Measurements from ENCODE around the gene PPP1R1A.
A peak's percentile ranks its signal among the peaks of the same experiment; 100 is the strongest.

Gene PPP1R1A

DNA sequence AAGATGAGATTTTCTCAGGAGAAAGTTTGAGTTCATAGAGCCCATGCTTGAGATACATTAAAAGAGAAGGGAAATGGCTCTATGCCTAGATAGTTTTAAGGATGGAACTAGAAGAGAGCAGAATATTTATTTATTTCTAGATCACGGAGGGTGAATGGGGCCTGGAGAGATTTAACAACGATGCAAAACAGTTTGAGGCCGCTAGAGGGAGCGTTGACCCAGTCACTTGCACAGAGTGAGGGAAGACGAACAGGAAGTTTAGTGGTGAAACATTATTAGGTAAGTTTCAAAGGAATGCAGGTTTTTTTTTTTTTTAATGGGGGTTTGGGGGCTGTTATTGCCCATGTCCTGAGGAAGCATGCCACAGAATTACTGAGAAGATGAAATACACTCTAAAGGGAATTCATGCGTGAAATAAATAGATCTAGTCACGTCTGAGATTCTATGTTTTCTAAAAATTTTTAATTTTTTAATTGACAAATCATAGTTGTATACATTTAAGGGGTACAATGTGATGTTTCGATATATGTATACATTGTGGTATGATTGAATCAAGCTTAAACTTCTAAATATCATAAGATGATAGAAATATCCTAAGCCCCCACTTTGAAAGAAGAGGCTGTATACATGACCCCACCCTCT is 14.8 kb upstream of the PPP1R1A start:
- DNase-seq (ENCODE audit: low read depth), result peak; percentile 22

DNA sequence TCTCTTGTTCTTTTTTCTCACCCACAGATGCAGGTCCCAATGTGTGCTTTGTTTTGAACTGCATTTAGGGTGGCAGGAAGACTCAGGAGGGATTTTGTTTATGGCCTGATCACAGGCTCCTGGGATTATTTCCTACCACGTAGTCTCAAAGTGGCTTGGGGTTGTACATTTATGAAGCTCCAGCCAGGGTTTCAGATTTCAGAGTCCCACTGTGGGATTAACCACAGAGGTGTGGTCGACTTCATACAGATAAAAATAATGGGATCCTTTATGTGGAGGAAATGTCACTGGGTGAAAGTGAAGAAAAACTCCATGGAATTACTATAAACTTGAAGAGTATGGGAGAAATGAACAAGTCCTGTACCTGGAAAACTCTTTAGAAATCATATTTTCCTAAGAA is 14.2 kb upstream of the PPP1R1A start:
- no peak for DNase-seq (ENCODE audit: low read depth)

DNA sequence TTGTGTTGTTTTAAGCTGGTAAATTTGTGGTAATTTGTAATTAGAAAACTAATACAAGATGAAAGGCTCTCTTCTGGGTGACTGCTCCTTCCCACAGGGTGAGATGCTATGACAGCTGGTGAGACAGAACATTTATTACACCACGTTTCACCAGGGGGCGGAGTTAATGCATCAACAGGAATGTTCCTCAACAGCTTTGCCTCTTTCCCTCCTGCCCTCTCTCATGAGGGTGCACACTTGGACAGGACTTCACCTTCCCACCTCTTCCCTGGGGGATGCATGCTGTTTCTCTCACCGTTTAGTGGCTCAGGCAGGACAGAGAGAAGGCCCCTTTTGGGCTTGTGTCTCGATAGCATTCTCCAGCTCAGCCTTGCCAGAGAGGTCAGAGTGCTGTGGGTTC is 13.4 kb upstream of the PPP1R1A start:
- DNase-seq (ENCODE audit: low read depth), result no peak

DNA sequence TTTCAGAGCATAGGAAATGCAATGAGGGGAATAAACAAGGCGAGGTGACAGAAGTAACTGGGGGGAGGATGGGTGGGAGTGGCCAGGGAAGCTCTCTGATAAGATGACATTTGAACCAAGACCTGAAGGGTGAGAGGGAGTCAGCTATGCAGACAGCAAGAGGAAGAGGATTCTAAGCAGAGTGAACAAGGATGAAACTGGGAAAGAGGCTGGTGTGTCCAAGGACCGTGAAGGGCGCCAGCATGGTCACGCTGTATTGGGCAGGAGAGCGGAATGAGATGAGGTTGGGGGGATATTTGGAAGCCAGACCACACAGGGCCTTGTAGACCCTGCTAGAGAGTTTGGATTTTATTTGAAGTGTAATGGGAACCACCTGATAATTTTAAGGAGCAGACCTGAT is 10.5 kb upstream of the PPP1R1A start:
- DNase-seq (ENCODE audit: low read depth), result no peak

DNA sequence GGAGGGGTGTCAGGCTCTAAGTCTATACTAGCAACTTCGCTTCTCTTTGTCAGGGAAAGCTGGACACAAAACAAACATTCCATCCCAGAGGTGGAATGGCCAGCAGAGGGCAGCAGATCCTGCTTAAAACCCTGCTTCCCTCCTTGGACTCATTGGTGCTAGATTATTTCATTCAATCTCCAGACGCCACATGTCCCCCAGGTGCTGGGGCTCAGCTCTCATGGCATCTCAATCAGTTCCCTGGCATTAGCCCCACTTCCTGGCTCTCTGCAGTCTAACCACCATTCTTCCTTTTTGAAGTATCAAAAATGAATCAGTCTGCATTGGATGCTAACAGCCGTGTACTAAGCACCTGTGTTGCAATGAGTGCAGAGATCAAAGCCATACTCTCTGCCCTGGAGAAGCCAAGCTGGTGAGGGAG is 8.1 kb upstream of the PPP1R1A start:
- DNase-seq (ENCODE audit: low read depth), result no peak

DNA sequence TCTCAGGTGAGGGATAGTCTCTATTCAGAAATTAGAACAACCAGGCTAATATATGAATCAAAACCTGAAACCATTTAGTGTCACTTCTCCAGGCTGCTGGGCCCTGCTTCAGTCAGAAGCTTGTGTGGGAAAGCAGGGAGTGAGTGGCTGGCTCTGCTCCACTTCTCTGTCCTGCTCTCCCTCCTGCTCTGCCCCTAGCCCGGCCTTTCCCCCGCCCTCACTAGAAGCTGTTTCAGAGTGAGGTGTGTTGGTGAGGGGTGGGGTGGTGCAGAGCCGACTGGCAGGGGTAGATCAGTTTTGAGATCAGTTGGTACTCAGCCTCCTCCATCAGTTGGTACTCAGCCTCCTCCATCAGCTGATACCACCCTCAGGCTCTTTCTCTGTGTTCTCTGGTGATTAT is 7.0 kb upstream of the PPP1R1A start:
- no peak for DNase-seq (ENCODE audit: low read depth)

DNA sequence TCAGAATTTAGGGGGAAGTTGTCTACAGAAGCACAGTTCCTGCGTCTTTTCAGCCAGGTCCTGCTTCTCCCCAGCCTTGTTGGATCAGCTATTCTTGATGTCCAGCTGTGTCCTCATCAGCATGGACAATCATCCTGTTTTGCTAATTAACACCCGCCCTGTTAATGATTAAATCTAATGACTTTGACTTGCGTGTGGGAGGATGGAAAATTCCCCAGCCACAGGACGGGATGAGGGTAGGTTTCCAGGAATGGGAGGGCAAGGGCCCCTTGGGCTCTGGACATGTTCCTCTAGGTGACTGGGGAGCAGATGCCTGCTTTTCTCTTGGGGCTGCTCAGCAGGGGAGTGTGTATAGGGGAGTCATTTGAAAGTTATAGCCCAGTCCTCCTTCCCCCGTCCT is 5.3 kb upstream of the PPP1R1A start:
- no peak for DNase-seq (ENCODE audit: low read depth)

DNA sequence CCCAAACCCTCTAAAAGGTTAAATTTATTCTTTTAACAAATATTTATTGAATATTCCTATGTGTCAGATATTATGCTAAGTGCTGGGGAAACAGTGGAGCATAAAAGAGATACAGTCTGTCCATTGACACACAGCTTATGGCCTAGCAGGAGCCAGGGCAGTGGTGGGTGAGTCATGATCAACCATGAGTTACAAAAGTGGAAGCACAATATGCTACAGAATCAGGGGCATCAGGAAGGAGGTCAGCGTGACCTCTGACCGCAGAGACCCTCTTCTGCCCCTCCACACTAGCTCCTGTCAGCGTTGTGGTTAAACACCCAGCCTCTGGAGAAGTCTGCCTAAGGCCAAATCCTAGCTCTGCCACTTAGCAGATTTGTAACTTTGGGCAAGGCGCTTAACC is 4.7 kb upstream of the PPP1R1A start:
- no peak for DNase-seq (ENCODE audit: low read depth)

DNA sequence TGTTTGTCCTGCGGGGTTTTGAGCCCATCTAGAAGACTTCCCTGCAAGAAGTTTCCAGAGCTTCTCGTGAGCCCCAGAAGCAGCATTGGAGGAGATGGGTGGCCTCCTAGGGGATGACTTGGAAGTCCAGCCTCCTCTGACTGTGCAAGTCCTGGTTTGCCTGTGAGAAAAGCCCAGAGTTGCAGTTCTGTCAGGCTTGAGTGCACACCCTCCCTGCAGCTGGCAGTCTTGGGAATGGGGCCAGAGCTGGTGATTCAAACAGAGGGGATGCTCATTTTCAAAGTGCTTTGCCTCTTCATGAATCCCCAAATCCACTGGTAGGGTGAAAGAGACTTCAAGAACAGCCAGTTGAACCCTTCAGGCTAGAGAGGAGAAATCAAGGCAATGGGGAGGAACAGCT is 3.9 kb upstream of the PPP1R1A start:
- no peak for DNase-seq (ENCODE audit: low read depth)

DNA sequence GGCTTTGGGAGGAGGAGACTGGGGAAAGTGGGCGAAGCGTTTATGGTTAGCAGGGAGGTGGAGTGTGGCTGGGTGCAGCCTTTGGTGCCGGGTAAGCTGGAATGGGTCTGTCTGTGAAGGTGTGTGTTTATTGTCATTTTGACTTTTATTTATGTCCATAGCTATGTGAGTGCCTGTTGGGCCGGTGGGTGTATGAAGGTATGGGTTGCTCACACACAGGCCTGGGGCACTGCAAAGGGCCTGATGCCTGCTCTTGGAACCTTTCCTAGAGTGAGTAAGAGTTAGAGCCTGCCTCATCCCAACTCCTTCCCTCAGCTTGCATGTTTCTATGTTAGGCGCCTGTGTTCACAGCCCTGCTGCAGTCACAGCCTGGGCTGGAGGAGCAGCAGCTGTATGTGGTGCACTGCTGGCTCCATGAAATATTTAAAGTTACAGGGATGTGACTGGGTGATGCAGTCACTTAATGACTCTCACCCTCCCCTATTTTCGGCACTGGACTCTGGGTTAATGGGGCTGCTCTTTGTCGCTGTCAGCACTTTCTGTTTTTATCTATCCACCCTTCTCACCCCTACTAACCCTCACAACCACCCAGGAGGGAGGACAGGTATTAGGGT is 2.6 kb upstream of the PPP1R1A start:
- no peak for DNase-seq (ENCODE audit: low read depth)

DNA sequence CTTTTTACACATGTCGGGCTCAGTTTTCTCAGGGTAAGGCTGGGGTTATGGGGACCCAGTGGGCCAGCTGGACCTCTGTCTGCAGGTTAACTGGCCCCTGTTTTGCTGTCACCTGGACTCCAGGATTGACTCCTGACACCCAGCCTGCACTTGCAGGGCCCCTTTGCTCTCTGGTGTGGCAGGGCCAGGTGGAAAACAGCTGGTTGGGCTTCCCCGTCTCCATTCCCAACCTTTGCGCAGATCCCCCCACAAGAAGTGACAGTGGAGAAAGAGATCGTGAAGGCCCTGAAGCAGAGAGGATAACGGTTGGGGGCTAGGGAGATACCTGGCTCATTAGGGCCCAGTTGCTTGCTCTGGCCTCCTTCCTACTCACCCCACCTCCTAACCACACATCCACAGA is 1.5 kb upstream of the PPP1R1A start:
- DNase-seq (ENCODE audit: low read depth), result no peak

DNA sequence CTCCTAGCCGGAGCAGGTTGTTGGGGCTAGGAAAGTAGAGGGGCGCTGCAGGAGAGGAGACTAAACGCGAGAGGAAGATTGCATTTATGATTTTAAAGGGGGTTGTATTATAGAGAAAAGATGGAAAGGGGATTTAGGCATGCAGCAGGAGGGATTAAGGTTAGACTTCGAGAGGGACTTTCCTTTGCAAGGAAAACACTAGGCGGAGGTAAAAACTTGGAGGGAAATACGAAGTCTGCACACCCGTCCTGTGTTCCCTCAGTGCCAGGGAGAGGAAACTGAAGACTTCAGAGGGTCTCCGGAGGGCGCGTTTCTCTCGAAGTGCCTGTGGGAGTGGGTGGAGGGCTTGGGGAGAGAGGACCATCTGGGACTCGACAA is 420 bp upstream of the PPP1R1A start:
- DNase-seq (ENCODE audit: low read depth), result no peak

DNA sequence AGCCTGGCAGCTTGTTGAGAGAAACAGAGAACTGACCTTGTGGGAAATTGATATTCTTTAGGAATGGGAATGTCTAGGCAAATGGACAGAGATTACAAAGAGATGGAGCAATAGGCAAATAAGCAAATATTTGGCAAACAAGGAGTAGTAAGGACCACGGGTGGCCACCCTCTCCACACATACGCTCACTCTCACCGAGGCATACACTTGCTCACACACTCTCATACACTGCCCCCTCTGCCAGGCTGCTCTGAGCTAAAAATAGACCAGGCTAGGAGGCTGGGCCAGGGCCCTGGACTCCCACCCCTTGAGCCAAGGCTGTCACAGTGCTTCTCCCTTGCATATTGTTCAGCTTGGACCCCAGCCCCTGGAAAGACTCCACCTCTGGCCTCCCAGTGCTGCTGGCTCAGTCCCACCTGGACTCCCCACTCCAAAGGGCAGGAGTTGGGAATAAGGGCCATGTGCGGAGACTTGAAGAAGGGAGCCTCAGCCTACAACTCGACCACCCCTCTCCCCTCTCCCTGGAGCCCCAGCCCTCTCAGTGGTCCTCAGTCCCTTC is 1.1 kb downstream of the PPP1R1A start:
- no peak for DNase-seq (ENCODE audit: low read depth)

DNA sequence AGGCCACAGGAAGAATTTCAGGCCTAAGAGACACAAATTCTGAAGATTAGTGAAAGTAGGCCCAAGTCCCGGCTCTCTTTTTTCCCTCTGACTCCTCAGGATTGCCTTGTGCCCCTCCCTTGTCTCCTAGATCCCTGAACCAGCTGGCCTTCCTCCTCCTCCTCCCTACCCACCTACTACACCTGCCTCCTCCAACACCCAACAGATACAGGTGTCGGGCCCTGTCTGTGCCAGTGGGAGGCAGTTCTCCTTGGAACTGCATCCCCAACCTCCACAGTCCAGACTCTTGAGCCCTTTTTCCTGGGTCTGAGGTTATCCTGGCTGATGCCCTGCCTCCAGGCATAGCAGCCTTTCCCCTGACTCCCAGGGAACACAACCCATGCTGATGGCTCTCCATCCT is 1.8 kb downstream of the PPP1R1A start:
- no peak for DNase-seq (ENCODE audit: low read depth)

DNA sequence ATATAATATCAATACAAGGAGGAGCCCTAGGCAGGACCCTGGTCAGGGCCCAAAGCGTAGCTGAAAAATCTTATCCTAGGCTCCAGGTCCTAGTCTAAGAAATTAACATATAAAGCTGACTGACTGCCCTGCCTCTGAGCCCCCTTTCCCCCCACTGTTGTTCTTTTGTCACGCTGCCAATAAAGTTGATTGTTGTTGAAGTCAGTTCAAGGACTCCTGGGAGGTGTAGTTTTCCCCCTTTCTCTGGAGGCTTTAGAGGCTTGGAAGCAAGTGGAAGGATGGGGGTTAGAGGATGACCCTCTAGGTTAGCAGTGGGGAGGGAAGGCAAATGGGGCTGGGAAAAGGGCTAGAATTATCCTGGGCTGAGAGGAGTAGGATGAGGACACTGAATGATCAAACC is 3.2 kb downstream of the PPP1R1A start:
- DNase-seq (ENCODE audit: low read depth), result no peak

DNA sequence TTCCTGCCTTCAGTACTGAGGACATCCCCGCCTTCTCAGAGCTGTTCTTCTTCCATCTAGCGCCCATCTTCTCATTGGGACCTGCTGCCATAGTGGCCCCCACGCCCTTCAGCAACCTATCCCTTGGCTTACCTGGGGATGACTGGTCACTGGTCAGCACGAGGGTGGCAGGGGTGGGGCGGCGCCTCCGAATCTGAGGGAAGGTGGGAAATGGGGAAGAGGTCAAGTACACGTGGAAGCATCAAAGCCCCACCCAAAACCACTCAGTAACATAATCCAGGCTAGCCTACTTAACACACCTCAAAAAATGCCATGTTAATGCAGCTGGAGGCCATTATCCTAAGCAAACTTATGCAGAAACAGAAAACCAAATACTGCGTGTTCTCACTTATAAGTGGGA is 4.3 kb downstream of the PPP1R1A start:
- no peak for DNase-seq (ENCODE audit: low read depth)

DNA sequence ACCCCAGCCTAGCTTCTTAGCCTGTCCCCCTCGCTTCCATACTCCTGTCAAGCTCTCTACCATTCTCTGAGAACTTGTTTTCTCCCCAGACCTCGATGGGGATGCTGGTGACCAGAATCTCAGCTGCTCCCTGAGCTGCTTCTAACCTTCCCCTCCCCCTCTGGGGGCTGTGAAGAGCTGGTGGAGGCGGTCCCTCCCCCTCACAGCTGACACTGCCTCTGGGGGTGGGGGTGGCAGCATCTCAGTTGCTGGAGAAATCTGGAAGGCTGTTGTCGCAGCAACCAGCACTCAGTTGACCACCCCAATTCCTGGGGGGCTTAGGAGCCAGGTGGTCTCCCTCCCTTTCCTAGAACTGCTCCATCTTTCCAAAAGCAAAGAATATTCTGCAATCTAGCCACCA is 4.7 kb downstream of the PPP1R1A start:
- DNase-seq (ENCODE audit: low read depth), result no peak

DNA sequence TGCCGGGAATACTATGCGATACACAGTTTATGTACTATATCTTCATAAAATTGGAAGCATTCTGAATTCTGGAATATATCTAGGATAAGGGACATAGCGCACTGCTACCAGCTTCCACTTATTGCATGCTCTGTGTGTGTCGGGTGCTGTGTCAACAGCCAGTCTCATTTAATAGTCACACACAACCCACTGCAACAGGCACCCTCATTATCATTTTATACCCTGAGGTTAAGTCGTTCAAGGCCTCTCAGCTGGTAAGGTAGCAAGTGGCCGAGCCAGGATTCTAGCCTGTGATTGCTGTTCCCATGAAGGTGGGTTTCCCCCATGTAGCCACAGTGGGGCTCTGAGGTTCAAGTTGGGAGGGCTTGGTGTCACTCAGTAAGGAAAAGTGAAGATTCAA is 7.0 kb downstream of the PPP1R1A start:
- DNase-seq (ENCODE audit: low read depth), result no peak

DNA sequence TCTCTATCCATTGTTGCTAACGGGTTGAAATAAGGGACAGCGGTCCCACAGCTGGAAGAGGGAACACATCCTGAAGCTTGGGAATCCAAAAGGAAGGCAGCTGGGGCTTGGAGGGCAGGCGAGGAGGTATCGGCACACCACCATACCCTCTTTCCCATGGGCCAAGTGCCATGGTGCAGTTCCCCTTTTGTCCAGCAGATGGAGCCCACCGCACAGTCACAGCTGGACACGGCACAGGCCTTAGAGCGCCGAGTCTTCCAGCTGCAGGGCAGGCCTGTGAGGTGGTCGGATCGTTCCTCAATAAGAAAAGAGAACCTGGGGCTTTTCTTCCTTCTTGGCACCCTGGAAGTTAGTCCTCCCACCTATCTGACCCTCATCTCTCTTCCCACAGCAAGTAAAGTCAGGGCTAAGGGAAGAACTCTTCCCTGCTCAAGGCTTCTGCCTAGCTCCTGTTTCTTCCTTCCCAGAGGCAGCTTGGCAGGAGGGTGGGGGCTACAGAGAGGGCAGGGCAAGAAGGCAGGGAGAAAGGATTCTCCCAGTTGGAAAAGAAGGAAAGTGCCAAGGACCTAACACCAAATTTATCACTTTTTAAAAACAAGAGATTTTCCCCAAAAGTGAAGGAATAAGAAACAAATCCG is 8.6 kb downstream of the PPP1R1A start:
- DNase-seq (ENCODE audit: low read depth), result peak; percentile 34

DNA sequence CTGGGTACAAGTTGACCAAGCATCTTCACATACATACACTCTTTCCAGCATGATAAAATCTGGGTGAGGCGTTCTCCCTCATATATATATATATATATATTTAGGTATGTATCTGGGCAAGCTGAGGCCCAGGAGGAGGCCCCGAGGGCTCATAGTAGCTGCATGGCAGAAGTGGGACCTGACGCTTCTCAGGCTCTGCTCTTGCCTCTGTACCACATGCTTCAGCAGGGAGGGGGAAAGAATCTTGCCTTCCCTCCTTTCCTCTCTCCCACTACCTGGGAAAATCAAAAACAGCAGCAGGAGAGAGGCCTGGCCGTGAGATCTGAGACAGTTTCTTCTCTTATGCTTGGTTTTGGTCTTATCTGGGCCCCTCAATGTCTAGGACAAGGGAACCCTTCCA is 9.2 kb downstream of the PPP1R1A start:
- no peak for DNase-seq (ENCODE audit: low read depth)

DNA sequence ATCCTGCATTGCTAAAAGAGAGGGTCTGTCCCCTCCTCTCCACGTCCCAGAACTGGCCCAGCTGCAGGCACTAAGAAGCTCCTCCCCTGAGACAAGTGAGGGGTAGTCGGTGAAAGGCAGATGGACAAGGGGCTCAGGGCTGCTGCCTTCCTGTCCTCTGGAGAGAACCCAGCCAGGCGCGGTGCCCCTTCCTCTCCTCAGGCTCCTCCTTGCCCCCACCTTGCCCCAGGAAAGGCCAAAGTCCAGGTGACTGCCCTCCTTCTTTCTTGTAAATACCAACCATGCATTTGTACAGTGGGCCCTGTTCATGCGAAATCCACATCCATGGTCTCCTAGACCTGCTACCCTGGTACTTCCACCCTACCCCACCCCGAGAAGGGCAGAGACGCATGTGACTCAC is 9.7 kb downstream of the PPP1R1A start:
- DNase-seq (ENCODE audit: low read depth), result no peak

DNA sequence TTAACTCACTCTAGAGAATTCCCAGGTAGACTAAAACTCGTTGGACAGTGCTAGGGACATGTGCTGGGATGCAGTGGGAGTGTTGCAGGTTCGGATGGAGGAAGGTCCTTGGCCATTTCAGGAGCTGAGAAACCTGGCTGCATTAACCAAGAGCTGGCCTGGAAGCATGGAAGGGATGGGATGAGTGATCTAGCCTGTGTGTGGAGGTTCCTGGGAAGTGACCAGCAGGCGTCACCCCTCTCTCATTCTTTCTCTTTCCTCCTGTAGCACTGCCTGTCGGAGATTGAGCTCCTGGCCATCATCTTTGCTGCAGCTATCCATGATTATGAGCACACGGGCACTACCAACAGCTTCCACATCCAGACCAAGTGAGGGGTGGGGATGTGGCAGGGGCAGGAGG is 15.6 kb downstream of the PPP1R1A start:
- no peak for DNase-seq (ENCODE audit: low read depth)

All from T-helper 22 cell (primary cell).